GM21390 (cell line): Measurements from ENCODE around the gene RHBDD1.

ENCODE experiments used
- ATAC-seq: cut with Tn5 transposase; IDR thresholded peaks from one replicate; pipeline ENCODE4 v1.9.1; 2021; ENCODE audit not compliant: unreplicated experiment

Gene RHBDD1

DNA sequence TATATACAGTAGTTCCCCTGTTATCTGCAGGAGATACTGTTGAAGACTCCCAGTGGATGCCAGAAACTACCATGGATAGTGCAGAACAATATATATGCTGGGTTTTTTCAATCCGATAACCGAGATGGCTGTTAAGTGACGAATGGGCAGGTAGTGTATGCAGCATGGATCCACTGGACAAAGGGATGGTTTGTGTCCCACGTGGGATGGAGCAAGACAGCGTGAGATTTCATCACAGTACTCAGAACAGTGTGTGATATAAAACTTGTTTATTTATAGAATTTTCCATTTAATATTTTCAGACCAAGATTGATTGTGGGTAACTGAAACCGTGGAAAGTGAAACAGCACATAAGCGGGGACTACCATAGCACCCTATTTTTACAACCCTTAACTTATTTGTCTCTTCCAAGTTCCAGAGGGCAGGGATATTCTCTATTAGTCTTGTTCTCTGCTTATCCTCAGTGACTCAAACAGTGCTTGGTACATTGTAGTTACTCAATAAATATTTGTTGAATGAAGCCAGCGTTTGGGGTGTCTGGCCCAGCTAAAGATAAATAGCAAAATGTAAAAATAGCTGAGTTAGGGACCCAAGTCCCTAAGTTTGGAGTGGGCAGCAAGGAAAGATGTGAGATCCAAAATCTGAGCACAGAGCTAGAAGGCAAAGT, 50.0 kb downstream of the RHBDD1 start:
- ATAC-seq = no peak

DNA sequence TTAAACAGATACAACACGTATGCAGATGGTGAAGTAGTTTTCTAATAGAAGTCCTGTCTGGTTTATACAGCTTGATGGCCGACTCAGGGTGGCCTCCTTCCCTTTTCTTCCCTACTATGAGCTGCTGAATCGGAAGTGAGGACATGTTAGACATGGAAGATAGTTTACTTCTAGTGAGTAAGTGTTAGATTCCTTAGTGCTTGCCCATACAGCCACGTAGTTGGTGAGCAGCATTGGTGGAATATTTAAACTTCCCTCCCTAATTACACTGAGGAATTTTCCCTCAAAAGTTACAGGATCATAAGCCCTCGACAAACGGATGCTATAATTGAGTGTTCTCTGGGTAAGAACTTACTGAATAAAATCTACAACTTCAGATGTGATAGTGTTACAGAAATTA, 52.1 kb downstream of the RHBDD1 start:
- ATAC-seq = no peak

- ATAC-seq = no peak
Observed at GRCh38 chr2:226888378-226888965, 52.6 kb downstream of the RHBDD1 start.

DNA sequence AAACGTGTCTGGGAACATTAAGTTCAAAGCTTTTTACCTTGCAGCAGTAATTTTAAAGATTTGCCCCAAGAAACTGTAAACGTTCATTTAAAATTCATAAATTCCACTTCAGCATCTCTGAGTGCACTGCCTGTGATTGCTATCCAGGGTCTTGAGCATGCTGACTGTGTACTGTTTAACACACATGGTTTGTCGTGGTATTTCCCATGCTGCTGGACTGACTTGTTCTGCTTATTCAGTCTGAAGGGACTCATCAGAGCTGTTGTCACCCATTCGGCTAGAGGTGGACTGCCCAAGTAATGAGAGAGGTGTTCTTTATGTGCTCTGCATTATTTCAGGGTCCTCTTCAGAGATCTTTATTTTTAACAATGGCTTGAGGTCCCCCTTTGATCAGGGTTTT, 53.1 kb downstream of the RHBDD1 start:
- no peak for ATAC-seq

DNA sequence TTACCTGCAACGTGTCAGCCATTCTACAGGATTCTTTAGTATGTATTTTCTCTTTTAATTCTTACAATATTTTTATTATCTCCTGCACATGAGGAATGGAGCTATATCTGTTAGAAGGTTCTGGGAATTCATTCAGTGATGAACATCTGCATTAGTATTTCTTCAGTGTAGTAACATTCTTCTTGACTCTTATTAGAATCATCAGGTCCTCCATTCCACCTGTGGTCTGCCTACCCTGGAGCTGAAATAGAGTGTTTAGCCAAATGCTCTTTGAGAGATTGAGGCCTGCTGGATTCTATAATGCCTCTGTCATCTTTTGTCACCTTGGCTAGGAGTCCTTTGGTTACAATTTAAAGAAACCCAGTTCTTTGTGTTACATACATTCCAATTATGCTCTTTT, 54.4 kb downstream of the RHBDD1 start:
- ATAC-seq = no peak

- ATAC-seq = no peak
Observed at GRCh38 chr2:226891780-226892590, 56.1 kb downstream of the RHBDD1 start.

GRCh38 chr2:226892729-226893128, 56.9 kb downstream of the RHBDD1 start:
- no peak for ATAC-seq

- no peak for ATAC-seq
Observed at GRCh38 chr2:226893216-226893615, 57.4 kb downstream of the RHBDD1 start.

- ATAC-seq = no peak
Observed at GRCh38 chr2:226894752-226895151, 58.9 kb downstream of the RHBDD1 start.

DNA sequence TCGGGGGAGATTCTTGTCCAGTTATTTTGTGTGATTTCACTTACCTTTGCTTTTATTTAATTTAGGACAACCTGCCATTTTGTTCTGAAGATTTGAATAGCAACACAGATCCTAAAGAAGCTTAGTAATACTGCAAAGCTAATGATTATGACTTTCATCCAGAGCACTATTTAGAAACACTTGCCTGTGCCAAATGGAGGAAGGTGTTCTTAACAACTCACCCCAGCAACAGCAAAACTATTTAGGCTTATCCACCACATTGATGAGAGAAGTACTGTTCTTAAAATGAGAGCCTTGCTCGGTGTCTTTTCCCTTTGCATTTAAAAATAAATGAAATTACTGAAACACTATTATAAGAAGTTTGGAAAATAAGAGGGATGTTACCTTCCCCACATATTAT, 59.7 kb downstream of the RHBDD1 start:
- no peak for ATAC-seq

DNA sequence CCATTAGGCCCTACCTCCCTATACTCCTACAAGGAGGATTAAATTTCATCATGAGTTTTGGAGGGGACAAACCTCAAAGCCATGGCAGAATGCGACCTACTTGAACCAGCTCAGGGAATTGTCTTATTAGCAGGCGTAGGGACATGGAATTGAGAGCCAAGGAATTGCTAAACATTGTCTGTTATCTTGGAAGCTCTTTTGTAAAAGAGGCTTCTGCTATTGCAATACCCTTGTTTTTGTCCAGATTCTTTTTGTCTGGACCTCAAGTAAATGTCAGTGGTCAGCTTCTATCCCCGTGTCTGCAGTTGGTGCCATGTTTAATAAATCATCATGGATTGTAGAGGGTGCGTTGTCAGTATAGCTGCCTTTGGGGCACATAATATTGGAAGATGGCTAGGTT, 62.3 kb downstream of the RHBDD1 start:
- no peak for ATAC-seq

DNA sequence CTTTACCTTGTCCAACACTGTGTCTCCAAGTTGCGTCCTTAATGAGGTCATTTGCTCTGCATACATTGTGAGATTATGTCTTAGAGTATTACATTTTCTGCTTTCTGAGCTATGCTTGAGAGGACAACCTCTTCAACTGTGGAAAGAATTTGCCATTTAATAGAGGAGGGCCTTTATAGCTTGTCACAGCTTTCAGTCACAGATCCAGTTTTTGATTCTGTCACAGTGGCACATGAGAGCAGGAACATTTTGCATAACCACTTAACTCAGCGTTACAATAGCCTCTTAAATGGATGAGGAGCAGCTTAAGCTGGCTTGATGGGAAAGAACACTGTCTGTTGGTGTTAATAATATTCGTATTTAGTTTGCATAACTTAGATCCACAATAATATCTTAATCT, 63.0 kb downstream of the RHBDD1 start:
- no peak for ATAC-seq

- no peak for ATAC-seq
Observed at GRCh38 chr2:226902041-226902966, 66.5 kb downstream of the RHBDD1 start.

DNA sequence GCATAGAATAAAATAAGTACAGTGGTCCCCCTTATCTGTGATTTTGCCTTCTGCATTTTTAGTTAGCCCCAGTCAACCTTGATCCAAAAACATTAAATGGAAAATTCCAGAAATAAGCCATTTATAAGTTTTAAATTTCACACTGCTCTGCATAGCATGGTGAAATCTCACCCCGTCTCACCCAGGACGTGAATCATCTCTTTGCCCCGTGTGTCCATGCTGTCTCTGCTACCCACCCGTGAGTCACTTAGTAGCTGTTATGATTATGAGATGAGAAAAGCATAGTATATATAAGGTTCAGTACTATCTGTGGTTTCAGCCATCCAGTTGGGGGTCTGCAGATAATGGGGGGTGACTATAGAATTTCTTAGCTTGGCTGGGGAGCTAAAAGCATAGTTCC, 67.3 kb downstream of the RHBDD1 start:
- ATAC-seq = no peak

DNA sequence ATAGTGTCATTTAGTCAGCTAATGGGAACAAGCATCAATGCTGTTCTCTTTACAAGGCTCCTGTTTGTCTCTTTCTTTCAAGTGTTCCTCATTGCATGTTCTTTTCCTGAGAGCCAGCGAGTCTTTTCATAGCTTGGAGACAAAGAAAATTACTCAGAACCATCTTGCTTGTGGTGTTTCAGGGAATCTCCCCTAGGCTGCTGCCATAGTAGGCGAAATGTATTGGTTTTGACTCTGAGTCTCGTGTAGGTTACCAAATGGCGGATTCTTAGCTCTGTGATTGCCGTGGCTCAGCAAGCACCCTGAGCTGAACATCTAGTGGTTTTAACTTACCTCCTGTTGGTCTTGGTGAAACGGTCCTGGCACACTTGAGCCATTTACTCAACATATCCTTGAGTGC, 68.7 kb downstream of the RHBDD1 start:
- peak; percentile 24 for ATAC-seq

DNA sequence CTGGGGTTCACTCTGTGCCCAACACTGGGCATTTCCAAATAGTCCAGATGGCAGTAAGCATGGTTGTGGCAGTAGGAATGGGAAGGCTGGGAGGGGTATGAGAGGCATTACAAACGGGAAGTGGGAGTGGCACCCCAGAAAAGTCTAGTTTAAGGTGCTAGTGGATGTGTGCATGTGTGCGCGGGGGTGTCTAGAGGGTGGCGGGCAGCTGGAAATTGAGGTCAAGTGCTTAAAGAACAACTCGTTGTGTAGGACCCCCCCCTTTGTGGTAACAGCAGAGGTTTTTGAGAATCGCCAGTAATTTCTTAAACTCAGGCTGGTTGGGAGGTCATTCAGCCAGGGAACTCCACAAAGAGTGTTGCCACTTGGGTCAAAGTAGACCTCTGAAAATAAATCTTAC, 69.9 kb downstream of the RHBDD1 start:
- peak; percentile 36 for ATAC-seq

GRCh38 chr2:226906163-226906693, 70.4 kb downstream of the RHBDD1 start:
- ATAC-seq = peak; percentile 79

GRCh38 chr2:226909126-226909525, 73.3 kb downstream of the RHBDD1 start:
- ATAC-seq = no peak

GRCh38 chr2:226909836-226910235, 74.0 kb downstream of the RHBDD1 start:
- no peak for ATAC-seq

- no peak for ATAC-seq
Observed at GRCh38 chr2:226910384-226910783, 74.5 kb downstream of the RHBDD1 start.

DNA sequence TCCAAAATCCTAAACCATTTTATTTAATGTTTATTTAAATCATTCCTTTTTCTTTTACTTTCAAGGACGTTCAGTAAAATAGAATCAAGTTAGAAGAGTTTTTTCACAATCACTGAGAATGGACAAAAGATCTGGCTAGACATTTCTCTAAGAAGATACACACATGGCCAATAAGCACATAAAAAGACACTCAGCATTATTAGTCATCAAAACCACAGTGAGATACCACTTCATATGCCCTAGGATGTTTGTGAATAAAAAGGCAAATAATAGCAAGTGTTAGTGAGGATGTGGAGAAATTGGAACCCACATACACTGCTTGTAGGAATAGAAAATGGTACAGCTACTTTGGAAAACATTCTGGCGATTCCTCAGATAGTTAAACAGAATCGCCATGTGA, 76.1 kb downstream of the RHBDD1 start:
- ATAC-seq = no peak
